Endothelial cell of umbilical vein (primary cell): ENCODE results near the gene PTPRCAP.

ENCODE experiments used
- JUN ChIP-seq: IDR thresholded peaks from 2 replicates; pipeline ENCODE4 v1.6.1; 2011; ENCODE audit warnings: borderline replicate concordance, low read depth; ENCODE audit not compliant: insufficient read length, insufficient read depth
- POLR2A ChIP-seq: IDR thresholded peaks from 2 replicates; pipeline ENCODE4 v1.6.1; 2012; ENCODE audit warnings: low read depth, mild to moderate bottlenecking, control low read depth, low read length
- TF ChIP-seq, protein P1 (sequence below), 2 donors: IDR thresholded peaks; 1 replicate in 1 of 2; 2 replicates in 1 of 2; pipeline ENCODE4 v1.5.1; 2011; ENCODE audit warnings: low read length in 2 of 2, mild to moderate bottlenecking in 2 of 2, moderate library complexity in 2 of 2, control low read depth in 1 of 2, inconsistent platforms in 1 of 2, low read depth in 1 of 2; ENCODE audit not compliant: insufficient read depth in 1 of 2; ENCODE audit errors: extremely low read depth in 1 of 2

GRCh38 chr11:67406969-67407687 lies 30.4 kb downstream of the PTPRCAP start:
- TF ChIP-seq, protein P1, sequence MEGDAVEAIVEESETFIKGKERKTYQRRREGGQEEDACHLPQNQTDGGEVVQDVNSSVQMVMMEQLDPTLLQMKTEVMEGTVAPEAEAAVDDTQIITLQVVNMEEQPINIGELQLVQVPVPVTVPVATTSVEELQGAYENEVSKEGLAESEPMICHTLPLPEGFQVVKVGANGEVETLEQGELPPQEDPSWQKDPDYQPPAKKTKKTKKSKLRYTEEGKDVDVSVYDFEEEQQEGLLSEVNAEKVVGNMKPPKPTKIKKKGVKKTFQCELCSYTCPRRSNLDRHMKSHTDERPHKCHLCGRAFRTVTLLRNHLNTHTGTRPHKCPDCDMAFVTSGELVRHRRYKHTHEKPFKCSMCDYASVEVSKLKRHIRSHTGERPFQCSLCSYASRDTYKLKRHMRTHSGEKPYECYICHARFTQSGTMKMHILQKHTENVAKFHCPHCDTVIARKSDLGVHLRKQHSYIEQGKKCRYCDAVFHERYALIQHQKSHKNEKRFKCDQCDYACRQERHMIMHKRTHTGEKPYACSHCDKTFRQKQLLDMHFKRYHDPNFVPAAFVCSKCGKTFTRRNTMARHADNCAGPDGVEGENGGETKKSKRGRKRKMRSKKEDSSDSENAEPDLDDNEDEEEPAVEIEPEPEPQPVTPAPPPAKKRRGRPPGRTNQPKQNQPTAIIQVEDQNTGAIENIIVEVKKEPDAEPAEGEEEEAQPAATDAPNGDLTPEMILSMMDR (IDR thresholded peaks at IDR 0.05; ENCODE audit: extremely low read depth in 1 of 2, insufficient read depth in 1 of 2, low read depth in 1 of 2, low read length in 2 of 2): no peak
- no peak for TF ChIP-seq POLR2A
- no peak for TF ChIP-seq JUN
